COLO829 (cell line): ENCODE measurements around the gene VWA1.
A peak's percentile ranks its signal among the peaks of the same experiment; 100 is the strongest.

Experiments used
- DNase-seq: peaks from one replicate; pipeline ENCODE4 v3.0.0; 2012; ENCODE audit warnings: low spot score

VWA1 gene, protein sequence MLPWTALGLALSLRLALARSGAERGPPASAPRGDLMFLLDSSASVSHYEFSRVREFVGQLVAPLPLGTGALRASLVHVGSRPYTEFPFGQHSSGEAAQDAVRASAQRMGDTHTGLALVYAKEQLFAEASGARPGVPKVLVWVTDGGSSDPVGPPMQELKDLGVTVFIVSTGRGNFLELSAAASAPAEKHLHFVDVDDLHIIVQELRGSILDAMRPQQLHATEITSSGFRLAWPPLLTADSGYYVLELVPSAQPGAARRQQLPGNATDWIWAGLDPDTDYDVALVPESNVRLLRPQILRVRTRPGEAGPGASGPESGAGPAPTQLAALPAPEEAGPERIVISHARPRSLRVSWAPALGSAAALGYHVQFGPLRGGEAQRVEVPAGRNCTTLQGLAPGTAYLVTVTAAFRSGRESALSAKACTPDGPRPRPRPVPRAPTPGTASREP

DNA sequence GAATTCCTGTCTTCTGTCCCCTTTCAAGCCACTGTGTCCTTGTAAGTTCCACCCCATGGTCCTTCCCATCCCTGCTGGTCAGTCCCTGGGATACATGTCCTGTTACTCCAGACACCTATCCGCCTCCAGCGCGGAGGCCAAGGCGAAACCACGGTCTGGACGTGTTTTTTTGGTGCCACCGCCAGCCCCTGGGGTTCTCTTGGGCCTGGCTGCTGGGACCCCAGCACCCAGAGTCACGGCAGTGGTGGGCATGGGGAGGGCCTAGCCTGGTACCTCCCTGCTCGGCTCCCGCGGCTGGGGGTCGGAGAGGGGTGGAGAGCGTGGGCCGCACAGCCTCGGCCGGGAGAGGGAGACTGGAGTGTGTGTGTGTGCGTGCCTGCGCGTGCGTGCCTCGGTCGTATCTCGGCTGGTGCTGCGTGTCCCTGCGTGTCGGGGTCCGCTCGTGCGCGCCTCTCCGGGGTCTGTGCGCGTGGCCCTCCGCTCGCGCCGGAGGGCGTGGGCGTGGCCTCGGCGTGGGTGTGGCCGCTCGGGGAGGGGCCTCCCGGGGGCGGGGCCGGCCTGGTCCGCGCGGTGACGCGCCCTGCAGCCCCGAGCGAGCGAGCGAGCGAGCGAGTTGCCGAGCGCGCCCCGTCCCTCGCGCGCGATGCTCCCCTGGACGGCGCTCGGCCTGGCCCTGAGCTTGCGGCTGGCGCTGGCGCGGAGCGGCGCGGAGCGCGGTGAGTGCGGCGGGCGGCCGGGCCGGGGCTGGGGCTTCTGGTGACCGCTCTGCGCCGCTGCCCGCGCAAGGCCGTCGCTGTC lies at the start of gene VWA1:
VWA1 (plus strand) TSS at position 585 of the 798 bp plus-strand sequence; CDS start at position 644, 59 bp downstream.
- peak; percentile 70 for DNase-seq

DNA sequence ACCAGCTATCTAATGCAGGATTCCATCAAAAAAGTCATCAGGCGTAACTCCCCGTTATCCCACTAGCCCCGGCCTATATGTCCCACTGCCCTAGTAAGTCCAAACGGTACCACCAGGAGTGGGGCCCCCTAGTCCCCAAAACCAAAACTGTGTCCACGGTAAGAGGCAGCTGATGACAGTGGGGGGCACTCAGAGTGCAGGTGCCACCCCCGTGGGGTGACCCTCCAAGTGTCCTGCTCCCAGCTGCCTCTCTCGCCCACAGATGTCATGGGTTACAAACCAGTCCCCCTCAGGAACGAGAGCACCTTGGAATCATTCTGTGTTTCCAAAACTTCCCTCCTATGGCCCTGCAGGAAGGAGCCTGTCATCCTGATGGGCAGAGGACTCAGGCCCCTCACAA lies 49.6 kb upstream of the VWA1 start:
- no peak for DNase-seq

DNA sequence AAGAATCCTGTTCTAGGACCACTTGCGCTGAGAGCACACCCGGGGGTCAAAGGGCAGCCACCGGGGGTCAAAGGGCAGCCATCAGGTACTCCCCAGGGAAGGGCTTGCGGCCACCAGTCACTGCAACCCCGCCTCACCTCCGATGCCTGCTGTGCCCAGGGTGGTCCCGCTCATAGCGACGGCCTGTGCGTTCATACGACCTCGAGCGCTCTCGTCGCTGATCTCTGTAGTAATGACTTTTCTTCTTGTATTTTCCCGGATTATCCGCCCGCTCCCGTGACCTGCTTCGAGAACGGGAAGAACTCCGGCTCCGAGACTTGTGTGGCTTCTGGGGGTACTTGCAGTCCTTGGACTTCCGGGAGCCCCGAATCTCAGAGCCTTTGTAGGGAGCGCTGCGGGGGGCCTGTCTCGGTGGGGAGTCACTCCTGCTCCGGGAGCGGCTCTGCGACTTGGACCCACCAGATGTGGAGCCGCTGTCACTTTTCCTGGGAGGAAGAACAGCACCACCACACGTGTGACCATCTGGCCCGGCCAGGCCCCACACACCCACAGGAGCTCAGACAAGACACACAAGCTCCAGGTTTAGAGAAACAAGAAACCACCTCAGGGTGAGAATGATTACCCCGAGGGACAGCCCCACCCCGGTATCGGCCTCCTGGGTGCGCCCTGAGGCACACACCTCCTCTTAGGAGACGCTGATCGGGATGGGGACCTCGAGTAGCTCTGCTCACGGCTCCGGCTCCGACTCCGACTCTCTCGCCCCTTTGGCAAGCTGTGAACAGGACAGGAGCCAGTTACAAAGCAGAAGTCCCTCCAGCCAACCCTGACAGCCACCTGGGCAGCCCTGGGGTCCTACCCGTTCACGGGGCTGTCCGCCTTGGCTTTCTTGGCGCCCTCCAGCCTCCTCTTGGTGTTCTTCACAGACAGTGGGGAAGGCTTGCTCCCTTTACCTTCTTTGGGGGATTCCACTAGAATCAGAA lies 48.1 kb upstream of the VWA1 start:
- no peak for DNase-seq

DNA sequence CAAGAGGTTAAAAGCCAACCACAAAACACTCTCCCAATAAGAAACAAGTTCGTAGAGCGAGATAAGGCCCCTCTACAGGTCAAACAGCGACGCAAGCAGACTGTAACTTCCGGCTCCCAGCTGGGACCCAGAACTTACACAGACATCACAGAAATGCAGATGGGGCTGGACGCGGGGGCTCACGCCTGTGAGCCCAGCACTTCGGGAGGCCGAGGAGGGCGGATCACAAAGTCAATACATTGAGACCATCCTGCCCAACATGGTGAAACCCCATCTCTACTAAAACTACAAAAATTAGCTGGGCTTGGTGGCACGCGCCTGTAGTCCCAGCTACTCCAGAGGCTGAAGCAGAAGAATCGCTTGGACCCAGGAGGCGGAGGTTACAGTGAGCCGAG lies 47.4 kb upstream of the VWA1 start:
- DNase-seq, result no peak

DNA sequence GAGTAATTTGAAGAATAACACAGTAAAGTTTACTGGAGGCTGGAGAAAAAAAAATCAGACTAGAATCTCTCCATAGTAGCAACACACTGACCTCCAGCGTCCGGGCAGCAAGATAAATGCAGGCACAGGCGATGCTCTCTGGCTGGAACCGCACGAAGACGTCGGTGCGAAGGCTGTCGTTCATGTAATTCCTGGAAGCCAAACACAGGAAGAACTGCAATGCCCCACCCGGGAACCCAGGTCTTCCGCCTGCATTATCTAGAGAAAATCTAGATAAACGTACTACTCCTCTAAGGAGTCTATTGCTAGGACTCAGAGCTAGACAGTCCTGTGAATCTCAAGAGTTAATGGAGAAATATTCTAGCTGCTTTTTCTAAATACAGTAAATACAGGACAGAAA lies 44.8 kb upstream of the VWA1 start:
- no peak for DNase-seq

DNA sequence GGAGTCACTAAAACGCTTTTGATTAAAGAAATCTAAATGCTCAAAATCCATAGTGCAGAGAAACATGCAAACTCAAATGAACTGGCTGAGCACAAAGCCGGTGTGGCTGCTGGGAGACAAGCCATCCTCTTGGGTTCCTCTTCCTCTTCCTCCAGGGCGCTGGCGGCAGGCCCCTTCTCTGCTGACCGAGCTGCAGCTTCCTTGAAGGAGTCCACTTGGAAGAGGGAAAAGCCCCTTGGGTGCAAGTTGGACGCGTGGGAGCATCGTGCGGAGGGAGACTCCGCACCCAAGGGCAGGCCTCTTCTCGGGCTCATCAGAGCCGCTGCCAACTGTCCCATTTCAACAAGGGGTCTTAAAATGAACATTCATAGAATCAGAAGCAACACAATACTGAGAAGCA lies 44.3 kb upstream of the VWA1 start:
- no peak for DNase-seq

DNA sequence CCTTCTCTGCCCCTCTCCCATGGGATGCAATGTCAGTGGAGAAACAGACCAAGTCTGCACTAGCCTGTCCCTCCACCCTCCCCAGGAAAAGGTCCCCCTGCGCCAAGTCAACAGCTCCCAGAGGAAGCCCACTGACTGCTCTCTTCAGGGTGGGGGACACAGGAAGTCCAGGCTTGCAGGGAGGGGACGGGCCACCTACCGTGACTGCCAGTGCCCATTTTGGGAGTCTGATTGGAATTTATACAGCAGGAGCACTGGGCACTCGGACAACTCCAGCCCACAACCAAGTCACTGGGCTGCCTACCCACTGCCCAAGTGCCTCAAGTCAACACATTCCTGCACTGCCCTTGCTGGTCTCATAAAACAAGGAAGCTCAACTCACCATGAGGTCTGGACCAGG lies 42.5 kb upstream of the VWA1 start:
- DNase-seq, result no peak

DNA sequence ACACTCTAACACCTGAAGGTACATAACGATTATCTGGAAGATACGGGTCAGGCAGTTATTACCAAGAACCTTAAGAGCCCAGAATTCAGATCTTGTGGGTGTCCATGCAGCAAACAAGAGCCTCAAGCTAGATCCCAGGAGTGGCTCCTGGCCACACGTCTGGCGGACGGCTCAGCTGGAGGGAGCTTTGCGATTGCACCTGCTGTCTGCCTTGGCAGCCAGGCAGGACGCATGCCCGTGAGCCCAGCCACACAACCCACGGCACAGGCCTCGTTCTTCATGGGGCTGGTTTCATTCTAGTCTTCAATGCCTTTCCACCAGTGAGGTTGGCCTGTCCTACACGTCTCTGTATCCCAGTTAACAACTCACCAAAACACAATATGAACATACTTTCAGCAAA lies 42.1 kb upstream of the VWA1 start:
- no peak for DNase-seq

DNA sequence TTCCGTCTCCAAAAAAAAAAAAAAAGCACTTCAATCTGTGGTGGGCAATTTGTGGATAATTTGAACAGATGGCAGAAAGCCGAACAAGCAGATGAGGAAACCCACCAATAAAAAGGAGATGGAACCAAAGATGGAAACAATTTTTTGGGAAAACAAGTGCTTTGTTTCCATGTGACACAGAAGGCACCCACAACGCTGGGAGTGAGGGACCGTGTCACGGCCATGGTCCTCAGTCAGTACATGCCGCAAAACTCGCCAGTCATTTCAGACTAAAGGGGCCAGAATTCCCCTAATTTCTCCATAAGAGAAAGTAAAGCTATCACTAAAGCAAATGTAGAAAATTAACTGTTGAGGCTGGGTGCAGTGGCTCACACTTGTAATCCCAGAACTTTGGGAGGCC lies 41.4 kb upstream of the VWA1 start:
- DNase-seq, result no peak

DNA sequence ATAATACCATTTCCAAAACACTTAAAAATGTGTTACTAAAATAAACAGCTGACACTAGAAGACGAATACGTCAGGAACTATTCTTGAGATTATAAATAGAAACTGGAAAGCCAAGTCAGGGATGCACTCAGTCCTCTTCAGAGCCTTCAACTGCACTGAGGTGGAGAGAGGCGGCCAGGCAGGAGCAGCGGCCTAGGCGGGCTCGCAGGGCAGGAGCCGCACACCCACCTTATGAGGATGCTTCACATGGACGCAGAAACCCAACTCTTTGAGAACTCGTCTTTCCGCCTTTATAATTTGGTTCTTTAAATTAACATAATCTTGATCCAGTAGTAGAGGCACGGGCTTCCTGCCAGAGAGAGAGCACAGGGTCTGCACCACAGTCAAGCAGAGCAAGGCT lies 40.3 kb upstream of the VWA1 start:
- DNase-seq, result no peak

DNA sequence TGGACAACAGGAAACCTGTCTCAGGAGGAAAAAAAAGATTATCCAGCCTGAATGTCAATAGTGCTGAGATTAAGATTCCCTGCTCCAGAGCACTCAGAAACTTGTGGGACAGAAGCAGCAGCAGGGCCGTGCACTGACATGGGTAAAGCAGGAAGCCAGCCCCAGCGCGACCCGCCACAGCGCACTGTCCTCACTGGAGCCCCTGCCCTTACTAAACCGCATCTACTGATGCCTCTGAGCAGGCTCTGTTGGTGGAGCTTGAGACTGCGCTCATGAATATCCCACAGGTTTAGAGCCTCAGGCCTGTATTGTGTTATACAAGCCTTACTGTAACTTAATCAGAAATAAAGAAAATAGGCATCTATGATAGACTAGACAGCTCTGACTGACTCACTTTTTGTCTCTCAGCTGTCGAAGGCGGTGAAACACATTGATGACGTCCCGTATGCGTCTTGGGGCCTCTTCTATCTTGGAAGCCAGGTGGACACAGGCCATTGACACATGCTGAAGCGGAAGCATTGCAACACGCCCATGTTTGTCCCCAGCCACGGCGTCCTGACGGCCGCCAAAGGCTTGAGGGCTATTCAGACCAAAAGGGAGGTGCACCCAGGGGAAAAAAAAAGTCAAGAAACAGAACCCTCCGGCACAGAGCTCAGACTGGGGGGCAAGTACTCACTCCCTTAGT lies 37.5 kb upstream of the VWA1 start:
- DNase-seq, result no peak

DNA sequence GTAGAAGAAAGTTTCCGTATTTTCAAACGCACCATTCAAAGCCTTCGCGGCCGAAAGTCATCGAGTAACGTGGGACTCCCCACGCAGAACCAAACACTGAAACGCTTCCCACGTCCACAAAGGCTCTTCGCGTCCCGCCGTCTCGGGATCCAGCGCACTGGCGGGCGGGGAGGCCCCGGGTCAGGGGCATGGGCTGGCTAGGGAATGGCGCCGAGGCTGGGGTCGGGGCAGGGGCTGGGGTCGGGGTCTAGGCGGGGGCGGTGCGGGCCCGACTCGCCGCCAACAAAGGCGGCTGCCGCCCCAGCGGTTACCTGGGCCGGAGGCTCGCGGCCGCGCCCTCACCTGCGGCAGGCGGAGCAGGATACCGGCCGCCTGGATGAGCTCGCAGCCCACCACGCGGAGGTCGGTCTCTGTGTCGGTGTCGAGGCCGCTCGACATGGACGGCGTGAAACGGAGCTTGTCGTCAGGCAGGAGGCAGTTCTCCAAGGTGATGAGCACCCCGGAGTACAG lies 36.8 kb upstream of the VWA1 start:
- DNase-seq, result no peak

DNA sequence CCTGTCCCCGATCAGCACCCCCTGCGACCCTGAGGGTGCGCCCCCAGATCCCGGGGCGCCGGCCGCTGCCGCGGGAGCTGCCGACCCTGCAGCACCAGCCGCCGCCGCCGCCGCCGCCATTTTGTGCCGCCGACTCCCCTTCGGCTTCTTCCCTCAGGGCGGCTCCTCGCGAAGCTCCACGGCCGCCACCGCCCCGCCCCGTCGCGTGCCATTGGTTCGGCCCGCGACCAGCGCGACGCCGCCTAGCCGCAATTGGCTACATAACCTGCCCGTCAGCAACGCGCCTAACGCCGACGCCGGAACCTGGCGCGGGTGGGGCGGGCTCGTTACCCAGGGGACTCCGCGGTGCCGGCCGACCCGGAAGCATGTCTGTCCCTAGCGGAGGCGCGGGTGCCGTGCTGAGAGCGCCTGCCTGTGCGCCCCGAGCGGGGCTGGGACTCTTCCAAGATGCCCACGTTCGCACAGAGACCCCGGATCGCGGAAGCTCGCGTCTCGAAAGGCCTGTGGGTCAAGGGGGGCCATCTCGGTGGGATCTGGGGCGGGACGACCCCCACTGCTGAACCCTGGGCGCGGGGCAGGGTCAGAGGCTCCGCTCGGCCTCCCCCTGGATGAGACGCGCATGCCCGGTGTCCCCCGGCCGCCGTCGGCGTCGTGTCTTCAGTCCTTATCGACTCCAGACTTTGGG lies 36.2 kb upstream of the VWA1 start, which contains the start of gene CCNL2:
CCNL2 (minus strand) TSS at position 149 of the 685 bp plus-strand sequence; CDS start at position 120, 29 bp downstream.
- peak; percentile 82 for DNase-seq

DNA sequence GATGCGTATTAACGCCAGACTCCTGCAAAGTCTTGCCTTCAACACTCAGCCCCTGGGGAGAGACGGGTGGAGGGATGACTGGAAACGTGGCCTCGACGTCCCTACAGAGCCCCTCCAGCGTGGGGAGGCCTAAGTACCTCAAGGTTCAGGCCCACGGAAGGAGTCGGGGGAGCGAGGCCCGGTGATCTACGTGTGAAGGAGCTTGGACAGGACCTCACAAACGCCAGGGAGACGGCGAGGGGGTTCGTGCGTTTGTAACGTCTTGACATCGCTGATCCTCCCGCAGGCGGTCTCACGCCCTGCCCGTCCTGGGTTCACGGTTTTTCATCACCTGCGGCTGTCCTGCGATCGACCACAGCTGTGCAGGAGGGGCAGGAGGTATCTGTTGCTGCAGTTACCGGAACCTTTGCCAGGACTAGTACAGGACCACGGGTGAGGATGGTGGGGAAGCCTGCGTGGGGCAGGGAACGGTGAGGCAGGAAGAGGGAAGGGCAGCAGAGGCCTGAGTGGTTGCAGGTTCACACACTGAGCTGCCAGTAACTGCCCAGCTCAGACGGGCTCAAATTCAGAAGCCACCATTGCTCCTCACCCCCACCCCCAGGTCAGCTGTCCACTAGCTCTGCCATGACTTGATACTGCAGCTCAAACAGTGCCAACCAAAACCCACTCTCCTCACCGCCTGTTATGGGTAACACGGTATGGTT lies 35.5 kb upstream of the VWA1 start:
- no peak for DNase-seq

DNA sequence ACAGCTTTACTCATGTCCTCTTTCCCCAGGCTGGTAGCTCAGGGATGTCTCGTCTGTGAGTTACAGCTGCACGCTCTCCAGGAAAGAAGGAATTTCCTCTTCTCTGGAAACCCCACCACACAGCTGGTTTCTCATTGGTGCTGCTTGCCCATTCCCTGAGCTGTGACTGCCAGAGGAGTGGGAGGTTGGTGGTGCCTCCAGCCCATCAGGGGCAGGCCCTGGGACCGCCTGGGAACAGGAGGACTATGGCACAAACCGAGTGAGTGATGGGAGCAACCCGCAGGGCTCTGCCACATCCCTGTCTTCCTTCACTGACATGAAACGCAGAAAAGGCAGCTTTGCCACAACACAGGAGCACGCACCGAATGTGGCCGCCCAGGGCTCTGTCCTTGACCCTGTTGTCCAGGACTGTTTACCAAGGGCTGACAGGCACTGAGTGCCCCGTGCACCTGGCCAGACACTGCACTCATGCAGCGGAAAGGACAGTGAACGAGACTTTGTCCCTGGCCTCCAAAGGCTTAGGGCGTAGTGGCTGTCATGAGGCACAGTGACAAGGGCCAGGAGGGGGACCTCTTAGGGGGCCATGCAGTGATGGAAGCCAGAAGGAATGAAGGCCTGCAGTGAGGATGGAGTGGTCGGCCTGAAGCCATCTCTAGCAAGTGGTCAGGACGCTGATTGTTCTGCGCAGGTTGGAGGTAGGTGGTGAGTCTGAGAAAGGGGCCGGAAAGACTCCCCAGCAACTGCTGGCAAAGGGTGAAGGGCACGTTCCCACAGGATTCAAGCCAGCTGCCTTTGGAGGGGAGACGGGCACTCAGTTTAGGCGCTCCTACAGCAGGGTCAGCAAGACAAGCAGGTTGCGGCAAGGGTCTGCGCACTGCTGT lies 34.7 kb upstream of the VWA1 start:
- no peak for DNase-seq

DNA sequence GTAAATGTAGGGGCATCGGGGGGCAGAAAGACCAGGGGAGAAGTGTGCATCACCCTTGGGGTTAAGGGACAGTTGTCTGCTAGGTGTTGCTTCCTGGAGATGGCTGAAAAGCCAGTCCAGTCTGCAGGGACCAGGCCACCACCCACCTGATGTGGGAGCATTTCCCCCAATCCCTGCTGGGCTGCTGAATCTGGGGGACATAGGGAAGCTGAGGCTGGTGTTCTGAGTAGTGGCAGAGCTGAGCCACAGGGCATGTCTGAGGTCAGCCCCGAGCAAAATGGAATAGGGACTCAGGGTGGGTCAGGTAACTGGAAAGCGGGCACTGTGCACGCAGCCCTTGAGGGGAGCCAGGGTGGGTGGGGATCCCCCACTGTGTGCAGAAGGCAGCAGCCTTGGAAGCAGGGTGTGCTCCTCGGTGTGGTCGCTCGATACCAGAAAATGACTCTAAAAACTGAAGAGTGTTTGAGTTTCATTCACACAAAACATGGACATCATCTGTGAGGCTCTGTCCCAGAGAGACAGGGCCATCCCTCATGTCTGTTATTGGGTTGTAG lies 34.0 kb upstream of the VWA1 start:
- DNase-seq, result no peak

DNA sequence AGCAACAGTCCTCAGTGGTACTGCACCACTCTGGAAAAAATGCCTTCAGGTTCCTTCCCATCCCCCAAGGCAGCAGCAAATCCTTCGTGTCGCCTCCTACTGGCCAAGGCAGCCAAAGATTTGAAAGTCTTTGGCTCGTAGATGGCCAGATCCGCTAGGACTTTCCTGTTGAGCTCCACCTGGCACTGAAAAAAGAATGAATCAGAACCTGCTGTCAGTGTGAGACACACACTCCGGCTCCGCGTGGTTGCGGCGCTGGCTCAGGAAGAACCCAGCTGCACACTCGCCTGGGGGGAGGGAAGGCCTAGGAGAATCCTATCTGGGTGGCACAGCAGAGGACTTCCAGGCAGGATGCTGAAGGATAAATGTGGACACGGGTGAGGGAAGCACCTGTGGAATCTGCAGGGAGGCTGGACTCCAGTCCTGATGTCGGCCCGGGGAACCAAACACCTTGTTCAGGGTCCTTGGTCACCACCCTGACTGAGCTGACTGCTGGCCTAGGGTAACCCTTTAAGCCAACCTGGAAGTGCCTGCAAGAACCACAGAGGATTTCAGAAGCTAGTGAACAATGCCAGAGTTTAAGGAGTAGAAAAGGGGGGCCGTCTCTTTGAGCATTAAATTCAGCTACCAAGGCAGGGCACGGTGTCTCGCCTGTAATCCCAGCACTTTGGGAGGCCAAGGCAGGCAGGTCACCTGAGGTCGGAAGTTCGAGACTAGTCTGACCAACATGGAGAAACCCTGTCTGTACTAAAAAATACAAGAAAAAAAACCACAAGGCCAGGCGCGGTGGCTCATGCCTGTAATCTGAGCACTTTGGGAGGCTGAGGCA lies 33.2 kb upstream of the VWA1 start:
- peak; percentile 41 for DNase-seq
